HEK293 (cell line): ENCODE data around the gene CMIP.

Experiments
- CTCF ChIA-PET: fragments of 350-600 bp; formaldehyde crosslinking; extraction: SDS; loops from one replicate; lab custom pipeline; 2021; ENCODE audit warnings: antibody characterized with exemption; lab: Yijun Ruan, JAX
- POLR2A ChIA-PET: fragments of 300-600 bp; formaldehyde crosslinking; extraction: SDS; loops from one replicate; lab custom pipeline; 2020; ENCODE audit warnings: antibody characterized with exemption, inconsistent platforms; lab: Yijun Ruan, JAX
- H3K27ac ChIP-seq: fragments of 200-500 bp; sonication (Bioruptor generic); 2 replicates; pipeline ENCODE4 v1.5.1; 2014; ENCODE audit warnings: low read depth, low read length, control low read depth, inconsistent platforms; ENCODE audit errors: extremely low read depth
- H3K36me3 ChIP-seq, 2 experiments: fragments of 200-500 bp in 1 of 2; sonication (Bioruptor generic) in 1 of 2; 1 replicate in 1 of 2; 2 replicates in 1 of 2; pipeline ENCODE4 v1.5.1; 2014 to 2017; ENCODE audit warnings: inconsistent platforms in 2 of 2, low read length in 2 of 2; ENCODE audit not compliant: control insufficient read depth in 2 of 2, insufficient read depth in 1 of 2
- H3K4me1 ChIP-seq: fragments of 200-500 bp; sonication (Bioruptor generic); 2 replicates; pipeline ENCODE4 v1.5.1; 2014; ENCODE audit warnings: mild to moderate bottlenecking, low read length, inconsistent platforms; ENCODE audit not compliant: control insufficient read depth, insufficient read depth
- H3K4me3 ChIP-seq: 2 replicates; pipeline ENCODE4 v1.5.1; 2011; ENCODE audit warnings: low read depth, mild to moderate bottlenecking, control low read depth, low read length, moderate library complexity
- H3K9me3 ChIP-seq: fragments of 200-500 bp; sonication (Bioruptor generic); 2 replicates; pipeline ENCODE4 v1.5.1; 2014; ENCODE audit warnings: low read depth, low read length, inconsistent platforms; ENCODE audit not compliant: control insufficient read depth, insufficient read depth
- KLF16 ChIP-seq: fragments of 450-650 bp; formaldehyde crosslinking; IDR thresholded peaks from 2 replicates; pipeline ENCODE4 v1.5.1; 2017; ENCODE audit warnings: missing biosample characterization, missing genetic modification characterization
- OVOL3 ChIP-seq: fragments of 450-650 bp; formaldehyde crosslinking; IDR thresholded peaks from 2 replicates; pipeline ENCODE4 v1.5.1; 2016; ENCODE audit warnings: missing biosample characterization, missing genetic modification characterization
- ZIC2 ChIP-seq: fragments of 450-650 bp; formaldehyde crosslinking; IDR thresholded peaks from 2 replicates; pipeline ENCODE4 v1.5.1; 2016; ENCODE audit warnings: missing biosample characterization, missing genetic modification characterization
- ZNF132 ChIP-seq: fragments of 450-650 bp; formaldehyde crosslinking; IDR thresholded peaks from 2 replicates; pipeline ENCODE4 v1.5.1; 2017; ENCODE audit warnings: missing biosample characterization, missing genetic modification characterization, borderline replicate concordance
- ZNF133 ChIP-seq: fragments of 450-650 bp; formaldehyde crosslinking; IDR thresholded peaks from 2 replicates; pipeline ENCODE4 v1.5.1; 2016; ENCODE audit warnings: missing biosample characterization, missing genetic modification characterization
- ZNF146 ChIP-seq: fragments of 450-650 bp; formaldehyde crosslinking; IDR thresholded peaks from 2 replicates; pipeline ENCODE4 v1.5.1; 2016; ENCODE audit warnings: missing biosample characterization, missing genetic modification characterization
- ZNF350 ChIP-seq: fragments of 450-650 bp; formaldehyde crosslinking; IDR thresholded peaks from 2 replicates; pipeline ENCODE4 v1.5.0; 2017; ENCODE audit warnings: missing biosample characterization, mild to moderate bottlenecking, missing genetic modification characterization
- ZNF366 ChIP-seq: fragments of 450-650 bp; formaldehyde crosslinking; conservative IDR thresholded peaks from 2 replicates; pipeline ENCODE4 v1.5.1; 2016; ENCODE audit warnings: missing biosample characterization, missing genetic modification characterization
- ZNF501 ChIP-seq: fragments of 450-650 bp; formaldehyde crosslinking; IDR thresholded peaks from 2 replicates; pipeline ENCODE4 v1.5.1; 2016; ENCODE audit warnings: missing biosample characterization, missing genetic modification characterization
- ZNF530 ChIP-seq: fragments of 450-650 bp; formaldehyde crosslinking; IDR thresholded peaks from 2 replicates; pipeline ENCODE4 v1.5.1; 2016; ENCODE audit warnings: low read depth, missing biosample characterization, missing genetic modification characterization
- ZNF791 ChIP-seq: fragments of 450-650 bp; formaldehyde crosslinking; IDR thresholded peaks from 2 replicates; pipeline ENCODE4 v1.5.1; 2016; ENCODE audit warnings: missing biosample characterization, missing genetic modification characterization
- TF ChIP-seq, protein P1 (sequence below): fragments of 450-650 bp; formaldehyde crosslinking; IDR thresholded peaks from 2 replicates; pipeline ENCODE4 v1.5.1; 2016; ENCODE audit warnings: missing biosample characterization, missing genetic modification characterization

Gene CMIP

DNA sequence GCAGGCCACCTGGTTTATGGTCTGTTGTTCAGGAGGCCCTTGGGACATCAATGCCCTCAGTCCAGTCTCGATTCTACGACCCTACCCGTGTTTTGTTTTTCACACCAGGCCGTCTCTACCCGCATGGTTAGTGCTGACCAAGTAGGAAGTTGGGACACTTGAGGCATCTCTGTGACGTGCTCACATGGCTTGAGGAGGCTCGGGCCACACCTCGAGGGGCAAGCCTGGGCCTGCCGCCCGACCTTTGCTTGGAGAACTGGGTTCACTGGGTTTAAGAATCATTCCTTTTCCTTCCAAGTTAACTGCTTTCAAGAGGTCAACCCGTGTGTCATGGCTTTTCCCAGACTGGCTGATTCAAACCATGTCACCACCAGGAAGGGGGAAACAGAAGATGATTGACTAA, 86.8 kb downstream of the CMIP start:
- H3K27ac ChIP-seq, result no peak overlapping the region
- H3K36me3 ChIP-seq, result no peaks in the 10 kb centered on the region
- no peaks in the 10 kb centered on the region for H3K9me3 ChIP-seq
- ChIA-PET POLR2A (no interaction called here), CTCF (no interaction called here)
- 0 out of 2 replicates have a peak, but pooled peaks have one; percentile 15 for TF ChIP-seq ZNF366 (tag by site-specific recombination)
- TF ChIP-seq ZNF132 (tag by site-specific recombination), result no peak
- no peaks in the 10 kb centered on the region for H3K4me1 ChIP-seq
- H3K4me3 ChIP-seq, result no peak overlapping the region

DNA sequence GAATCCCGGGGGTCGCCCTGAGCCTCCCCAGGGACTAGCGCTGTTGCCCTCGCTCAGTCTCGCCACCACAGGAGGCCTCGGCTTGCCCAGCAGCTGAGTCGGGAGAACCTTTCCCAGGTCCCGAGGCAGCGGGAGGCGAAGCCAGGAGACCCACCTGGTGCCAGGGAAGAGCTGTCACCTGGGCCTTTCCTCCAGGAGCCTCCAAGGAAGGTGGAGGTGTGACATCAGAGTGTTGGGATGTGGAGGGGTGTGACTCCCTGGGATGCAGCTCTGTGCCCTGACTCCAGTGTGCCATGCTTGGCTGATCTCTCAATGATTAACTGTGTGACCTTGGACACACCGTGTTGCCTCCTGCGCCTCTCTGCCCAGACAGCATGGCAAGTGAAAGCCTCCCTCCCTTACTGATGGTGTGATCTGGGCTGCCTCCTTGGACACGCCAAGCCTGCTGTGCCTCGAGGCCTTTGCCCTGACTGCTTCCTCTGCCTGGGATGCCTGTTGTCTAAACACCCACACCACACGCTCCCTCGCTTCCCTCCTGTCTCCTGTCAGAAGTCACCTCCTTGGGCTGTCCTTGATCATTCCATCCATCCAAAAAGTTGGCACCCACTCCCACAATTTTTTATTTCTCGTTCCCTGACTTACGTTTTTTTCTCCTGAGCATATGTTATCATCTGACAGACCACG, 88.0 kb downstream of the CMIP start:
- H3K9me3 ChIP-seq, result no peaks in the 10 kb centered on the region
- no peak overlapping the region for H3K4me3 ChIP-seq
- no peak for TF ChIP-seq ZNF791 (tag by site-specific recombination)
- TF ChIP-seq ZIC2 (tag by site-specific recombination), result 0 out of 2 replicates have a peak, but pooled peaks have one; percentile 12
- H3K4me1 ChIP-seq, result no peaks in the 10 kb centered on the region; the same call in 1 of the 2 replicates
- H3K36me3 ChIP-seq, result no peaks in the 10 kb centered on the region
- ChIA-PET POLR2A (no interaction called here), CTCF (no interaction called here)
- H3K27ac ChIP-seq, result no peak overlapping the region

GRCh38 chr16:81533175-81533507, 88.5 kb downstream of the CMIP start:
- H3K4me1 ChIP-seq, result peaks cover 4% of the 10 kb centered on the region; the same call in 1 of the 2 replicates
- POLR2A ChIA-PET, result no interaction called here

GRCh38 chr16:81535679-81536360, 91.2 kb downstream of the CMIP start:
- ChIA-PET CTCF (no interaction called here), POLR2A (interaction anchor here (0.6 kb wide), 1 partner anchor 265 kb away, joined by 3 read pairs; no protein-coding TSS in a partner anchor)
- no peak for TF ChIP-seq ZNF530 (tag by site-specific recombination)
- TF ChIP-seq ZNF350 (tag by site-specific recombination), result no peak
- no peak for TF ChIP-seq ZNF146 (tag by site-specific recombination)
- peak; percentile 21; the same call in 1 of the 2 replicates for TF ChIP-seq ZNF133
- TF ChIP-seq, protein P1, sequence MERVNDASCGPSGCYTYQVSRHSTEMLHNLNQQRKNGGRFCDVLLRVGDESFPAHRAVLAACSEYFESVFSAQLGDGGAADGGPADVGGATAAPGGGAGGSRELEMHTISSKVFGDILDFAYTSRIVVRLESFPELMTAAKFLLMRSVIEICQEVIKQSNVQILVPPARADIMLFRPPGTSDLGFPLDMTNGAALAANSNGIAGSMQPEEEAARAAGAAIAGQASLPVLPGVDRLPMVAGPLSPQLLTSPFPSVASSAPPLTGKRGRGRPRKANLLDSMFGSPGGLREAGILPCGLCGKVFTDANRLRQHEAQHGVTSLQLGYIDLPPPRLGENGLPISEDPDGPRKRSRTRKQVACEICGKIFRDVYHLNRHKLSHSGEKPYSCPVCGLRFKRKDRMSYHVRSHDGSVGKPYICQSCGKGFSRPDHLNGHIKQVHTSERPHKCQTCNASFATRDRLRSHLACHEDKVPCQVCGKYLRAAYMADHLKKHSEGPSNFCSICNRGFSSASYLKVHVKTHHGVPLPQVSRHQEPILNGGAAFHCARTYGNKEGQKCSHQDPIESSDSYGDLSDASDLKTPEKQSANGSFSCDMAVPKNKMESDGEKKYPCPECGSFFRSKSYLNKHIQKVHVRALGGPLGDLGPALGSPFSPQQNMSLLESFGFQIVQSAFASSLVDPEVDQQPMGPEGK (tag by site-specific recombination), result no peak
- H3K36me3 ChIP-seq, result no peaks in the 10 kb centered on the region
- no peak overlapping the region for H3K4me3 ChIP-seq
- H3K4me1 ChIP-seq, result peaks cover 8% of the 10 kb centered on the region; the same call in 1 of the 2 replicates
- no peak overlapping the region for H3K27ac ChIP-seq
- no peaks in the 10 kb centered on the region for H3K9me3 ChIP-seq

More at GRCh38 chr16:81533175-81533507, 88.5 kb downstream of the CMIP start:
- TF ChIP-seq KLF16 (tag by site-specific recombination) (no peak), OVOL3 (tag by site-specific recombination) (no peak), ZNF501 (tag by site-specific recombination) (no peak)
- Histone ChIP-seq H3K36me3 (no peaks in the 10 kb centered on the region), H3K27ac (no peak overlapping the region), H3K4me3 (no peak overlapping the region), H3K9me3 (no peaks in the 10 kb centered on the region)
- CTCF ChIA-PET, result no interaction called here
